ENCODE measurements around the gene F2RL2. TPM values are rescaled to one million over a fixed set of nuclear protein-coding genes. Genes with fewer than 3 reads are reported as not detected.

Gene F2RL2
- total RNA-seq, 1 donor from 2014 or later = not detected

DNA sequence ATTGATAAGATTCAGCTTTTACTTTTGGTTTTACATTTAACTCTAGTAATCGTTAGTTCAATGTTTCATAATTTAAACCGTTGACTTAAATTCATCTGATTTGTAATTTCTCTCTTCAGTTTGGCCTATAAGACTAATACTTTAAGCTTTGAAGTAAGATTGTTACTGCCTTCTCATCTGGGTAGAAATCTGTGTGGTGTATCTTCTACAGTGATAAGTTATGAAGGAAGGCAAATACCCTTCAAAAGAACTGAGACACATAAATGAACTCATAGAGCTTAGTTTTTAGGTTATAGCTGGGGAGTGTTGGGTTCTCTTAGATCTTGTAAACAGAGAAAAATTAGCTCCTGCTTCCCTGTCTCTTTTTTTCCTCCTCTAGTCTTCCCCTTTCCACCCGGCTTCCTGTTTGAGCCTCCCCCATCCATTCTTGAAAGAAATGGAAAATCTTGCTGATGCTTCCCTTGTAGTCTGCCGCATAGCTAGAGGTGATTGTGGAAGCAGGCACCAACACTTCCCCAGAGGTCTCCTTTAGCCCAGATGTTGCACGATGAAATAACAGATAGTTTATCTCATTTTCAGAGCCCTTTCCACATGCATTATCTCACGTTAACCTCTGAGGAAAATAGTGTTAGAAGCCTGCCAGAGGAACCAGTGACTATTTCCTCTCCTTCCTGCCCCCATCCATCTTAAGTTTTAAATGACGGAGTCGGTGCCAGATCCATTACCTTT, 2.0 kb upstream of the F2RL2 start:
- peaks cover 7% of the 10 kb centered on the region for H3K4me1 Mint-ChIP-seq (ENCODE audit: low read depth)
- no peak for TF ChIP-seq CTCF (IDR thresholded peaks at IDR 0.05; ENCODE audit: unreplicated experiment)
- no peak overlapping the region for H3K4me3 Mint-ChIP-seq (ENCODE audit: low read depth)
- peaks cover 4% of the 10 kb centered on the region for H3K27me3 Mint-ChIP-seq
- no peaks in the 10 kb centered on the region for H3K9me3 Mint-ChIP-seq (ENCODE audit: low read depth)
- DNase-seq (ENCODE audit: low spot score, unreplicated experiment) = no peak
- no peak overlapping the region for H3K27ac Mint-ChIP-seq
- no peaks in the 10 kb centered on the region for H3K36me3 Mint-ChIP-seq (ENCODE audit: insufficient read depth)

- H3K9me3 Mint-ChIP-seq (ENCODE audit: low read depth) = no peaks in the 10 kb centered on the region
- no peak overlapping the region for H3K27ac Mint-ChIP-seq
- H3K4me3 Mint-ChIP-seq (ENCODE audit: low read depth) = no peak overlapping the region
- peaks cover 7% of the 10 kb centered on the region for H3K4me1 Mint-ChIP-seq (ENCODE audit: low read depth)
- TF ChIP-seq CTCF (IDR thresholded peaks at IDR 0.05; ENCODE audit: unreplicated experiment) = no peak
- H3K27me3 Mint-ChIP-seq = peaks cover 7% of the 10 kb centered on the region
- H3K36me3 Mint-ChIP-seq (ENCODE audit: insufficient read depth) = no peaks in the 10 kb centered on the region
- no peak for DNase-seq (ENCODE audit: low spot score, unreplicated experiment)
These were observed 1.1 kb downstream of the F2RL2 start for GRCh38 chr5:76622076-76622475.

- Mint-ChIP-seq H3K27me3 (peaks cover 7% of the 10 kb centered on the region), H3K36me3 (ENCODE audit: insufficient read depth) (no peaks in the 10 kb centered on the region), H3K4me3 (ENCODE audit: low read depth) (no peak overlapping the region), H3K27ac (no peak overlapping the region), H3K4me1 (ENCODE audit: low read depth) (peaks cover 7% of the 10 kb centered on the region), H3K9me3 (ENCODE audit: low read depth) (no peaks in the 10 kb centered on the region)
- no peak for DNase-seq (ENCODE audit: low spot score, unreplicated experiment)
- TF ChIP-seq CTCF (IDR thresholded peaks at IDR 0.05; ENCODE audit: unreplicated experiment) = no peak
These were observed 3.0 kb downstream of the F2RL2 start for GRCh38 chr5:76620166-76620565.

DNA sequence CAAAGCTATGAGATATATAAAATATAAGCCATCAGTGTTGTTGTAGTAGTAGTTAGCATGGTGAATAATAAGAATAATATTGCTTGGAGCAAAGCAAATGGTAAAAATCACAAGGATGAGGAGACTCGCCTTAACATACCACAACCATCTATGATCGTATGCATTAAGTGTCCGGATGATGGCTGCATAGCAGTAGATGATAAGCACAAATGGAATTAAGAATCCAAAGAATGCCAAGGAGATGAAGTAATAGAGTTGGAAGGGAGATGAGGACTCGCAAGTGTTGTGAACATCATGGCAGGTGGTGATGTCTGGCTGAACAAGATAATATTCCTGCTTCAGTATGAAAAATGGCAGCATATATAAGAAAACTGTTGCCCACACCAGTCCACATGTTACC, 5.5 kb downstream of the F2RL2 start:
- no peak overlapping the region for H3K4me3 Mint-ChIP-seq (ENCODE audit: low read depth)
- no peaks in the 10 kb centered on the region for H3K4me1 Mint-ChIP-seq (ENCODE audit: low read depth)
- no peak for DNase-seq (ENCODE audit: low spot score, unreplicated experiment)
- H3K9me3 Mint-ChIP-seq (ENCODE audit: low read depth) = no peaks in the 10 kb centered on the region
- H3K27ac Mint-ChIP-seq = no peak overlapping the region
- peaks cover 7% of the 10 kb centered on the region for H3K27me3 Mint-ChIP-seq
- no peaks in the 10 kb centered on the region for H3K36me3 Mint-ChIP-seq (ENCODE audit: insufficient read depth)
- no peak for TF ChIP-seq CTCF (IDR thresholded peaks at IDR 0.05; ENCODE audit: unreplicated experiment)

DNA sequence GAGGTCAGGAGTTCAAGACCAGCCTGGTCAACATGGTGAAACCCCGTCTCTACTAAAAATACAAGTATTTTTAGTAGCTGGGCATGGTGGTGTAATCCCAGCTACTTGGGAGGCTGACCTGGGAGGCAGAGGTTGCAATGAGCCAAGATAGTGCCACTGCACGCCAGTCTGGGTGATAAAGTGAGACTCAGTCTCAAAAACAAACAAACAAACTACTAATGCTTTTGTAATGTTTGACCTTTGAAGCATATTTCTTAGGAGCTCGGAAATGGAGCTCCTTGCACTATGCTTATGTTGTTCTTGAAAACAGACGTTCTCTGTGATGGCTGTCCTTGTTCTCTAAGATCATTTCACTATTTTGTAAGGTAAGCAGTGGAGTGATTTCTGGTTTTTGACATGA, 6.0 kb downstream of the F2RL2 start:
- no peak overlapping the region for H3K4me3 Mint-ChIP-seq (ENCODE audit: low read depth)
- H3K9me3 Mint-ChIP-seq (ENCODE audit: low read depth) = no peaks in the 10 kb centered on the region
- H3K4me1 Mint-ChIP-seq (ENCODE audit: low read depth) = no peaks in the 10 kb centered on the region
- H3K36me3 Mint-ChIP-seq (ENCODE audit: insufficient read depth) = no peaks in the 10 kb centered on the region
- H3K27ac Mint-ChIP-seq = no peak overlapping the region
- peaks cover 7% of the 10 kb centered on the region for H3K27me3 Mint-ChIP-seq
- TF ChIP-seq CTCF (IDR thresholded peaks at IDR 0.05; ENCODE audit: unreplicated experiment) = no peak
- DNase-seq (ENCODE audit: low spot score, unreplicated experiment) = no peak

Data from progenitor cell of endocrine pancreas (in vitro differentiated cells).